SJSA1 (cell line): ENCODE results near the gene SLC2A13. TPM values are rescaled to one million over a fixed set of nuclear protein-coding genes. Genes with fewer than 3 reads are reported as not detected.

Source experiments
- DNase-seq, 2 experiments: peaks; one replicate each; pipeline ENCODE4 v3.0.0-alpha.2; 2015 to 2020; ENCODE audit warnings: low spot score in 2 of 2, low read depth in 1 of 2
- H3K27ac ChIP-seq: fragments of 250-450 bp; sonication (Bioruptor Pico); 2 replicates; pipeline ENCODE4 v1.5.1; 2020; ENCODE audit warnings: mild to moderate bottlenecking, moderate library complexity
- H3K27me3 ChIP-seq: fragments of 250-450 bp; sonication (Bioruptor Pico); replicated peaks from 2 replicates; pipeline ENCODE4 v1.5.1; 2020; ENCODE audit warnings: mild to moderate bottlenecking, moderate library complexity
- H3K36me3 ChIP-seq: fragments of 250-450 bp; sonication (Bioruptor Pico); 2 replicates; pipeline ENCODE4 v1.5.1; 2020; ENCODE audit warnings: mild to moderate bottlenecking
- H3K4me1 ChIP-seq: fragments of 250-450 bp; sonication (Bioruptor Pico); replicated peaks from 2 replicates; pipeline ENCODE4 v1.6.1; 2021; ENCODE audit warnings: mild to moderate bottlenecking
- H3K4me3 ChIP-seq: fragments of 250-450 bp; sonication (Bioruptor Pico); 2 replicates; pipeline ENCODE4 v1.5.1; 2020; ENCODE audit warnings: mild to moderate bottlenecking
- H3K9me3 ChIP-seq: fragments of 250-450 bp; sonication (Bioruptor Pico); replicated peaks from 2 replicates; pipeline ENCODE4 v1.5.1; 2020; ENCODE audit warnings: mild to moderate bottlenecking
- total RNA-seq: library from RNA; depleted of rRNA; stranded (reverse); fragments of >200 nt; shearing (Covaris generic); gene quantifications from 2 replicates; pipeline ENCODE4 v1.2.3, GENCODE V29; 2014

SLC2A13 gene
- total RNA-seq, 1 experiment from 2014 or later, result 2.9 TPM

GRCh38 chr12:40015345-40015744 is 90.5 kb downstream of the SLC2A13 start:
- Histone ChIP-seq H3K9me3 (no peaks in the 10 kb centered on the region), H3K36me3 (no peaks in the 10 kb centered on the region), H3K27me3 (no peaks in the 10 kb centered on the region), H3K27ac (no peak overlapping the region), H3K4me3 (no peak overlapping the region), H3K4me1 (no peaks in the 10 kb centered on the region)
- no peak for DNase-seq

- Histone ChIP-seq H3K9me3 (no peaks in the 10 kb centered on the region), H3K4me1 (no peaks in the 10 kb centered on the region), H3K27ac (no peak overlapping the region), H3K36me3 (no peaks in the 10 kb centered on the region), H3K4me3 (no peak overlapping the region), H3K27me3 (no peaks in the 10 kb centered on the region)
- DNase-seq, result no peak
Observed at GRCh38 chr12:40013847-40014246, 92.0 kb downstream of the SLC2A13 start.

DNA sequence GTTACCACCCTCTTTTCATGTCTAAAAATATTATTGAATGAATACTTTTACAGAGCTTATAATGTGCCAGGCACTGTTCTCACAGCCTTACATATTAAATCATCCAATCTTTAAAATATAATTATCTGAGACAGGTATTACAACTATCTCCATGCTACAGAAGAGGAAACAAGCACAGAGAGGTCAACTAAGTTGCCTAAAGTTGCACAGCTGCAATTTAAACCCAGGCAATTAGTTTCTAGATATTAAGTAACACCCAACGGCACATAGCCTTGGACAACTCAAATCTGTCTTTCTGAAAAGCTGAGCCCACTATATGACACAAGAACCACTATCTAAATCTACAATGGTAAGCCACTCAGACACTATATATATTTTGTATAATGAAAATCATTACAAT is 92.6 kb downstream of the SLC2A13 start:
- H3K27me3 ChIP-seq, result no peaks in the 10 kb centered on the region
- H3K4me3 ChIP-seq, result no peak overlapping the region
- no peak for DNase-seq
- no peaks in the 10 kb centered on the region for H3K4me1 ChIP-seq
- H3K27ac ChIP-seq, result no peak overlapping the region
- no peaks in the 10 kb centered on the region for H3K9me3 ChIP-seq
- H3K36me3 ChIP-seq, result no peaks in the 10 kb centered on the region

- no peaks in the 10 kb centered on the region for H3K36me3 ChIP-seq
- no peak overlapping the region for H3K4me3 ChIP-seq
- no peak overlapping the region for H3K27ac ChIP-seq
- H3K9me3 ChIP-seq, result no peaks in the 10 kb centered on the region
- H3K27me3 ChIP-seq, result no peaks in the 10 kb centered on the region
- no peaks in the 10 kb centered on the region for H3K4me1 ChIP-seq
- DNase-seq, result no peak
Observed at GRCh38 chr12:40012711-40013110, 93.2 kb downstream of the SLC2A13 start.

DNA sequence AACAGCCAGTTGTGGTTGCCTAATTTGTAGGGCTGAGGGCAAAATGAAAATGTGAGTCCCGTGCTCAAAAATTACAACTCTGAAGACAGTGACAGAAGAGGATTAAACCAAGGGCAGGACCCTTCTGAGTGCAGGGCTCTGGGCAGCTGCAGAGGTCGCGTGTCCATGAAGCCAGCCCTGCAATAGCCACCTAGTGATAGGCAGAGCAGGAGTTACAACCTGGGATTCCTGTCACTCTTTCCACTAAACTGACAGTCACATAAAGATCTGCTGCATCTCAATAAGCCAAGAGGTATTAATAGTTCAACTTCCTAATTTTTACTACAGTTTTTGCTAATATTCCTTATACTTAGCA is 94.1 kb downstream of the SLC2A13 start:
- no peaks in the 10 kb centered on the region for H3K9me3 ChIP-seq
- no peak overlapping the region for H3K27ac ChIP-seq
- DNase-seq, result no peak
- no peak overlapping the region for H3K4me3 ChIP-seq
- no peaks in the 10 kb centered on the region for H3K36me3 ChIP-seq
- H3K4me1 ChIP-seq, result no peaks in the 10 kb centered on the region
- H3K27me3 ChIP-seq, result no peaks in the 10 kb centered on the region

DNA sequence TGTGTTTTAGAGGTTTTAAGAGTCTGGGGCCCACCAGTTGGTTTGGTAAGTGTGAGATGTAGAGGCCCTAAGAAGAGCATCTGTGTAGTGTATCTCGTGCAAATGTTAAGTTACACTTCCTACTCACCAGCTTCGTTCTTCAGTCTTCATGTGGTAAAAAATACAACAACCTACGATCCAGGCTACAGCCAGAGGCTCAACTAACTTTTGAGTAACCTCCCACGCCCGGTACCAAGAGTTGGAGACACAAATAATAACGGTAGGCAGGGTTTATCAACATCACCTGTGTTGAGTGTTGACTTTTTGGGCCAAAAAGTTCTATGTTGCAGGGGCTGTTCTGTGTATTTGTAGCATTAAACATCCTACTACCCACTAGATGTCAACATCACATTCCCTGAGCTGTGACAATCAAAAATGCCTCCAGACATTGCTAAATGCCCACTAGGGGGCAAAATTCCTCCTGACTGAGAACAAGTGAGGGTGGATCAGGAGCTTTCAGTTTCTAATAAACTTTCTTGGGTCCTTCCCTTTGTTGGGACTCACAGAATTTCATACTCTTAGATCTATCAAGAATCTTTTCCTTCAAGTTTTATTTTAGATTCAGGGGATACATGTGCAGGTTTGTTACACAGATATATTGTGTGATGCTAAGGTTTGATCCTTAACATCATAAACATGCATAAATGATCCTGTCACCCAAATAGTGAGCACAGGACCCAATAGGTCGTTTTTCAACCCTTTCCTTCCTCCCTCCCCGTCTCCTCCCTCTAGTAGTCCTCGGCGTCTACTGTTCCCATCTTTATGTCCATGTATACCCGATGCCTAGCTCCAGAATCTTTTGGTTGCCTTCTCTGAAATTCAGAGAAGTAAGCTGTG is 94.7 kb downstream of the SLC2A13 start:
- Histone ChIP-seq H3K4me3 (no peak overlapping the region), H3K27ac (no peak overlapping the region), H3K36me3 (no peaks in the 10 kb centered on the region), H3K4me1 (no peaks in the 10 kb centered on the region), H3K27me3 (no peaks in the 10 kb centered on the region), H3K9me3 (no peaks in the 10 kb centered on the region)
- DNase-seq, result peak in 1 of 2 experiments; percentile 26

GRCh38 chr12:40002178-40003169 is 103.4 kb downstream of the SLC2A13 start:
- Histone ChIP-seq H3K27me3 (no peaks in the 10 kb centered on the region), H3K27ac (no peak overlapping the region), H3K4me3 (no peak overlapping the region), H3K4me1 (no peaks in the 10 kb centered on the region), H3K36me3 (no peaks in the 10 kb centered on the region), H3K9me3 (no peaks in the 10 kb centered on the region)
- no peak for DNase-seq

DNA sequence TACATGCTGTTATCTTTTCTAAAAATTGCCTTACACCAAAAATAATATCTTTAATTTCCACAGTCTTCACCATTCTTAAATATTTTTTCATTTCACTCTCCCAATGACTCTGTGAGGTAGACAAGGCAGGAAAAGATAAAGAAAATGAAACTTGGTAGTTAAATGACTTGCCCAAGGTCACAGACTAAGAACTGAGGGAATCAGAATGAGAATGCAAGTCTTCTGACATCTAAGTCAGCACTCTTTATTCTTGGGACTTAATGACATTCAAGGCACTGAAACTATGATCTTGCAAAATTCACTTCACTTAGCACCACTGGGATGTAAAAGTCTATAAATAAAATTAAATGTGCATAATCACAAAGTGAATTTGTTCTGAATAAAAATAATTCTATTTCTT is 104.5 kb downstream of the SLC2A13 start:
- DNase-seq, result no peak
- no peaks in the 10 kb centered on the region for H3K27me3 ChIP-seq
- H3K4me3 ChIP-seq, result no peak overlapping the region
- no peak overlapping the region for H3K27ac ChIP-seq
- no peaks in the 10 kb centered on the region for H3K9me3 ChIP-seq
- H3K36me3 ChIP-seq, result no peaks in the 10 kb centered on the region
- H3K4me1 ChIP-seq, result no peaks in the 10 kb centered on the region

DNA sequence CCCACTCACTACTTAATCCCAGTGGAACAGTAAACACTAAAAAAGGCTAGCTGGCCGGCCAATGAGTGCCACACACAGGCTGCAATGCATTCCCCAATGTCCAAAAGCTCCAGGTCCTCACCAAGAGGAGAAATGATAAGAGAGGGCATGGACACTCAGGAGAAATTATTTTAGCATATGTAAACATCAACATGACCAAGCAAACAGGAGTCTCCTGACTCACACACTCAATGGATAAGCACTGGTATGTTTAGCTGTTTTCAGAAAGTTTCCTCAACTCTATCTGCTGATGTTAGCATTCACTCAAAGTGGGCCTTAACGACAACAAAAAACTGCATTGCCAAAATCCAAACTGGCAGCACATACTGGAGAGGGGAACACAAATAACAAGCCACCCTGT is 105.0 kb downstream of the SLC2A13 start:
- no peaks in the 10 kb centered on the region for H3K36me3 ChIP-seq
- no peak overlapping the region for H3K27ac ChIP-seq
- H3K4me3 ChIP-seq, result no peak overlapping the region
- no peaks in the 10 kb centered on the region for H3K4me1 ChIP-seq
- no peak for DNase-seq
- H3K9me3 ChIP-seq, result no peaks in the 10 kb centered on the region
- no peaks in the 10 kb centered on the region for H3K27me3 ChIP-seq

DNA sequence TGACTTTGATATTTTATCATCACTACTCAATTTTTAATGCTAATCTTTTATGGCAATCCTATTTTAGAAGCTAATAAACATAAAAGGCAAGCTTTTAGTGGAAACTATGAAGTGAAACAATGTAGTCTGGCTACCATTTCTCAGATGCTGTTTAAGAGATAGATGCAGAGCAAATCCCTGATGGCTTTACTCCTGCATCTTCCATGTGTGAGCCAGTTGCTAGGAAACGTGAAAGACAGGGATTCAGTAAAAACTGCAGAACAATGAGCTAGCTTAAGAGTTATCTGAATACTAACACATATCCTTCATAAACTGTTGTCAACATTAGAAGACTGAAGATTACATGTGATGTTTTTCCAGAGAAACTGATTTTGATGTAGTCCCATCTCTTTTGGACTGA is 112.6 kb downstream of the SLC2A13 start:
- DNase-seq, result no peak
- Histone ChIP-seq H3K4me3 (no peak overlapping the region), H3K36me3 (no peaks in the 10 kb centered on the region), H3K9me3 (no peaks in the 10 kb centered on the region), H3K27me3 (no peaks in the 10 kb centered on the region), H3K27ac (no peak overlapping the region), H3K4me1 (no peaks in the 10 kb centered on the region)

DNA sequence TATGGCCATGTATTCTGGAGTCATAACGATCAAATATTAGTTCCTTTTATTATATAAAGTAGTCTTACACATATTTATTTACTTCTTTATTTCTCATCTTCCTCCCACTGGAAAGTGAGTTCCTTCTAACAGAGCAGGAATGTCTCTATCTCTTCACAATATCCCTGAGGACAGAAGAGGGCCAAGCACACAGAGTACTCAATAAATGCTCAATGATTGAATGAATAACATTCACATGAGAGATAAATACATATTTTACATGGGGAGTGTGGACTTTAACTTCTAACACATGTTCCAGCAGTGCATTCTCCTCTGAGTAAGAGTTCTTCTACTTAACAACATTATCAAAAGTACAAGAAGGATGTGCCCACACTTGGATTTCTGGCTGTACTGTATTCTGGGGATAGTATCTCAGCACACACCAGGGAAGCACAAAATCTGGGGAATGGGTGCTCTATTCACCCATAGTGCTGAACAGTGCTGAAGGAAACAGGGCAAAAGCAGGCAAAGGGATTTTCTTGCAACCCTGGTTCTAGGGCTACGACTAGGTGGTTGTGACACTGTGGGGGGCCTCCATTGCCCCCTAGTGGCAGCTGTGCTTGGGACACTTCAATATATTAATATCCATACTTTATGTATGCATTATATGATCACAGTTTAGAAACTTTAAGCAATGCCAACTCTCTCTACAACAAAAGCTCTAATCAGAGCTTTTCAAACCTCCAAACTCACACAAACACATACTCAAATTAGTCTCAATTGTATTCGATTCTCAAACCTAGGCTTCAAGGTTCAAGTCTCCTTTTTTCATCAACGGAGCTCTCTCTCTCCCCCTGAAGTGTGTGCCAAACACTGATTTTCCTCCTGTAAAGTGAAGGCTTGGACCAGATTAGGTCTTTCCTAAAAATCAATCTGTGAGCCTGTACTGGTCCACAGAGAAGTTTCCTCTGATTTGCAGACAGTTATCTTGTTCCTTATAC is 115.5 kb downstream of the SLC2A13 start:
- H3K36me3 ChIP-seq, result no peaks in the 10 kb centered on the region
- DNase-seq, result no peak

DNA sequence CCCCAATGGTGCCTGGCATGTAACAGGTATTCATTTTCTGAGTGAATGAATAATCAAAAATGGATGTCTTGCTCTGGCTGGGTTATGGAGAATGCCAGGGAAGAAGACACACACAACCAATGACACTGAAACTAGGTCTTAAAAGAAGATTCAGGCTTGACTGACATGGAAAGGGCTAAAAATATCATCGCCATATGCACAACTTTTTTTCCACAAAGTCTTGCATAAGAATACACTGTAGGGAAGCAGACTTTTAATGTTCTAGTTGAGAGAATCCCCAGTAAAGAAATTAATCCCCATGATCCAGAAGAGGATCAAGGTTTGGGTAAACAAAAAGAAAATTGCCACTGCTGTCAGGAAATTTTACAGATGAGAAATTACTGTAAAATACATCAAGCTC is 116.4 kb downstream of the SLC2A13 start:
- Histone ChIP-seq H3K36me3 (no peaks in the 10 kb centered on the region), H3K4me1 (no peaks in the 10 kb centered on the region), H3K27me3 (no peaks in the 10 kb centered on the region), H3K9me3 (0 out of 2 replicates have a peak, but pooled peaks cover 2% of the 10 kb centered on the region), H3K4me3 (no peak overlapping the region), H3K27ac (no peak overlapping the region)
- no peak for DNase-seq

More for the DNA sequence above, 115.5 kb downstream of the SLC2A13 start:
- no peak overlapping the region for H3K27ac ChIP-seq
- H3K9me3 ChIP-seq, result 0 out of 2 replicates have a peak, but pooled peaks cover 2% of the 10 kb centered on the region
- H3K27me3 ChIP-seq, result no peaks in the 10 kb centered on the region
- H3K4me3 ChIP-seq, result no peak overlapping the region
- H3K4me1 ChIP-seq, result no peaks in the 10 kb centered on the region

DNA sequence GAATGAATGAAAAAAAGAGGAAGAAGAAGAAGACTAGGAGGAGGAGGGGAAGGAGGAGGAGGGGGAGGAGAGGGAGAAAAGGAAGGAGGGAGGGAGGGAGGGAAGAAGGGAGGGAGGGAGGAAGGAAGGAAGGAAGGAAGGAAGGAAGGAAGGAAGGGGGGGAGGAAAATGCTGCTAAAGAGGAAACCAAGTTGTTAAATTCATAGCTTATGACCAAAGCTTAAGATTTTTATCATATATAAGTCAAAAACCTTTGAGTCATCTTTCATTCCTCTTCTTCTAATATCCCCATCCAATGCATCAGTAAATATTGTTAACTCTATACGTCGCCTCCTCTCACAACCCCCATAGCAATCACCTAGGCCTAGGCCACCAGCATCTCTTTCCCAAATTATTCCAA is 117.3 kb downstream of the SLC2A13 start:
- H3K36me3 ChIP-seq, result no peaks in the 10 kb centered on the region
- no peak for DNase-seq
- no peak overlapping the region for H3K27ac ChIP-seq
- H3K27me3 ChIP-seq, result no peaks in the 10 kb centered on the region
- H3K9me3 ChIP-seq, result 0 out of 2 replicates have a peak, but pooled peaks cover 2% of the 10 kb centered on the region
- H3K4me3 ChIP-seq, result no peak overlapping the region
- H3K4me1 ChIP-seq, result no peaks in the 10 kb centered on the region
